ENCODE results near the gene CDYL. TPM values are rescaled to one million over a fixed set of nuclear protein-coding genes. Genes with fewer than 3 reads are reported as not detected.

Gene CDYL
- total RNA-seq, 1 experiment from 2014 or later, result 38.4 TPM

DNA sequence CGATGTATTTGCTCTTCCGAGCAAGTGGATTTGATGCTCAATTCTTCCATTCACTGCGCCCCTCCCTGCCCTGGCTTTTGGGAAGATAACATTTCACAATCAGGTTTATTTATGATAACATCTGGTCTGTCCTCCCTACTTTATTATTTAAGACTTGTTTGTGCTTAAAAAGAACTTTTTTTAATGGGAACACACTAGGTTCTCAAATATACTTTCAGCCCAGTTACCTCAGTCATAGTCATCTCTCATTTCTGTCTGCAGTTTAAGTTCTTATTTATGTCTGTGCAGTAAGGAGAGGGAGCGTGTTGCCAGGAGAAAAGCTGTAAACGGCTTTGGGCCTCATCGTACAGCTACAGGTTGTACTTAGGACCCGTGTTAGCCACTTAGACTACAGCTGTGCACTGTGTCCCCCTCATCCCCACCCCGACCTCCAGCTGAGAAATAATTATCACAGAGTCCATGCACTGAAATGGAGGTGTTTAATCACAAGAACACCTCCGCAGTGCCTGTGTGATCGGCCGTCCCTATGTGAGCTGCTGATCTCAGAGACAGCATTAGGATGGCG lies 128.3 kb downstream of the CDYL start:
- BruUV-seq (replicated peaks), result no TSS peak
- H3K9ac ChIP-seq (ENCODE audit: low read length), result no peak overlapping the region
- H3K4me1 ChIP-seq (ENCODE audit: insufficient read depth, low read length), result peaks cover 8% of the 10 kb centered on the region
- ATAC-seq (no peak), DNase-seq (no peak)
- H3K4me2 ChIP-seq (ENCODE audit: low read length), result no peak overlapping the region
- intact Hi-C loops (cut with micrococcal nuclease), result no loop called here
- no peaks in the 10 kb centered on the region for H3K27me3 ChIP-seq (ENCODE audit: low read length)
- H3F3A ChIP-seq (ENCODE audit: low read length, unreplicated experiment), result no peaks in the 10 kb centered on the region
- H4K20me1 ChIP-seq (ENCODE audit: low read length), result peaks cover 9% of the 10 kb centered on the region
- no peak overlapping the region for H3K27ac ChIP-seq (ENCODE audit: low read length)
- peaks cover 10% of the 10 kb centered on the region for H3K36me3 ChIP-seq (ENCODE audit: low read depth, low read length)
- ChIA-PET POLR2A (ENCODE audit: unreplicated experiment) (no interaction called here), CTCF (no interaction called here)
- TF ChIP-seq, protein P1, sequence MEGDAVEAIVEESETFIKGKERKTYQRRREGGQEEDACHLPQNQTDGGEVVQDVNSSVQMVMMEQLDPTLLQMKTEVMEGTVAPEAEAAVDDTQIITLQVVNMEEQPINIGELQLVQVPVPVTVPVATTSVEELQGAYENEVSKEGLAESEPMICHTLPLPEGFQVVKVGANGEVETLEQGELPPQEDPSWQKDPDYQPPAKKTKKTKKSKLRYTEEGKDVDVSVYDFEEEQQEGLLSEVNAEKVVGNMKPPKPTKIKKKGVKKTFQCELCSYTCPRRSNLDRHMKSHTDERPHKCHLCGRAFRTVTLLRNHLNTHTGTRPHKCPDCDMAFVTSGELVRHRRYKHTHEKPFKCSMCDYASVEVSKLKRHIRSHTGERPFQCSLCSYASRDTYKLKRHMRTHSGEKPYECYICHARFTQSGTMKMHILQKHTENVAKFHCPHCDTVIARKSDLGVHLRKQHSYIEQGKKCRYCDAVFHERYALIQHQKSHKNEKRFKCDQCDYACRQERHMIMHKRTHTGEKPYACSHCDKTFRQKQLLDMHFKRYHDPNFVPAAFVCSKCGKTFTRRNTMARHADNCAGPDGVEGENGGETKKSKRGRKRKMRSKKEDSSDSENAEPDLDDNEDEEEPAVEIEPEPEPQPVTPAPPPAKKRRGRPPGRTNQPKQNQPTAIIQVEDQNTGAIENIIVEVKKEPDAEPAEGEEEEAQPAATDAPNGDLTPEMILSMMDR (conservative IDR thresholded peaks at IDR 0.05; ENCODE audit: low read depth, low read length), result no peak
- TF ChIP-seq EZH2 (IDR thresholded peaks at IDR 0.05; ENCODE audit: low read length, unreplicated experiment) (no peak), EZH2phosphoT487 (IDR thresholded peaks at IDR 0.05; ENCODE audit: borderline replicate concordance, low read length) (no peak)
- no peak overlapping the region for H3K4me3 ChIP-seq (ENCODE audit: low read length)
- no peaks in the 10 kb centered on the region for H3K9me3 ChIP-seq (ENCODE audit: low read length)
- H3K9me2 ChIP-seq (replicated peaks; ENCODE audit: low read length), result no peaks in the 10 kb centered on the region
- H3K79me2 ChIP-seq (ENCODE audit: low read length), result peaks cover 49% of the 10 kb centered on the region
- no peak overlapping the region for H2AFZ ChIP-seq (ENCODE audit: low read length)

DNA sequence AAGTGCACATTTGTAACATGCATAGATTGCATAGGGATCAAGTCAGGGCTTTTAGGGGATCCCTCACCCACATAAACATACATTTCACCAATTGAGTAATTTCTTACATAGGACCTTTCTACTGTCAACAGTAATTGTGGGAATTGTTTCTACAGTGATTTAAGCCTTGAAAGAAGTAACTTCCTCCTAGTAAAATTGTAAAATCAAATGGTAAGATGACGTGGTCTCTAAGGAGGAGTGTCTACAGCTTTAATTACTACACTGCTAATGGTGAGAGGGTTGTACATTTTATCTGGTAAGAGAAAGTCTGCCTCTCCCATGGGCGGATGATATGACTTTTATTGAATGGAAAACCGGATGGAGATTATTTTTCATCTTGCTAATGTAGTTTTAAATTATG lies 129.6 kb downstream of the CDYL start:
- Histone ChIP-seq H3K36me3 (ENCODE audit: low read depth, low read length) (peaks cover 8% of the 10 kb centered on the region; the same call in 1 of the 2 replicates), H3K9ac (ENCODE audit: low read length) (no peak overlapping the region), H2AFZ (ENCODE audit: low read length) (no peak overlapping the region), H3F3A (ENCODE audit: low read length, unreplicated experiment) (no peaks in the 10 kb centered on the region), H3K27me3 (ENCODE audit: low read length) (no peaks in the 10 kb centered on the region), H3K4me2 (ENCODE audit: low read length) (no peak overlapping the region), H3K27ac (ENCODE audit: low read length) (no peak overlapping the region), H3K9me2 (replicated peaks; ENCODE audit: low read length) (no peaks in the 10 kb centered on the region), H3K9me3 (ENCODE audit: low read length) (no peaks in the 10 kb centered on the region), H3K79me2 (ENCODE audit: low read length) (peaks cover 55% of the 10 kb centered on the region), H3K4me3 (ENCODE audit: low read length) (no peak overlapping the region), H3K4me1 (ENCODE audit: insufficient read depth, low read length) (peaks cover 18% of the 10 kb centered on the region), H4K20me1 (ENCODE audit: low read length) (peaks cover 9% of the 10 kb centered on the region)
- intact Hi-C loops (cut with micrococcal nuclease), result no loop called here
- ATAC-seq (no peak), DNase-seq (no peak)
- TF ChIP-seq EZH2phosphoT487 (IDR thresholded peaks at IDR 0.05; ENCODE audit: borderline replicate concordance, low read length) (no peak), EZH2 (IDR thresholded peaks at IDR 0.05; ENCODE audit: low read length, unreplicated experiment) (no peak)
- TF ChIP-seq, protein P1 (conservative IDR thresholded peaks at IDR 0.05; ENCODE audit: low read depth, low read length), result no peak
- ChIA-PET POLR2A (ENCODE audit: unreplicated experiment) (no interaction called here), CTCF (no interaction called here)
- BruUV-seq (replicated peaks), result no TSS peak

All from PC-3 (cell line).